CD4-positive, alpha-beta T cell (primary cell): Measurements from ENCODE around the gene COL28A1. TPM values are rescaled to one million over a fixed set of nuclear protein-coding genes. Genes with fewer than 3 reads are reported as not detected.

Experiments
- ATAC-seq: fragments of 200-7000 bp; cut with Tn5 transposase; one replicate; pipeline ENCODE4 v1.10.0; 2022; ENCODE audit warnings: mild to moderate bottlenecking; ENCODE audit not compliant: poor library complexity
- CTCF ChIA-PET: fragments of 350-600 bp; sonication (Branson Sonifier 250); formaldehyde crosslinking; loops from one replicate; lab custom pipeline; 2021; ENCODE audit warnings: antibody characterized with exemption, inconsistent platforms; lab: Charles Lee
- POLR2A ChIA-PET: fragments of 350-600 bp; sonication (Branson Sonifier 250); formaldehyde crosslinking; loops from one replicate; lab custom pipeline; 2021; ENCODE audit warnings: antibody characterized with exemption, inconsistent platforms; lab: Charles Lee
- DNase-seq, 14 experiments: peaks; one replicate each; pipeline ENCODE4 v3.0.0-alpha.2; 2013 to 2020; ENCODE audit warnings: mixed read lengths in 2 of 14
- H3K27ac ChIP-seq, 2 donors: one replicate each; pipeline versions ENCODE4 v1.5.1 to v1.7.0; 2013; ENCODE audit warnings: low read length in 2 of 2, low read depth in 1 of 2, mild to moderate bottlenecking in 1 of 2
- H3K27me3 ChIP-seq, 2 experiments: 1 replicate in 1 of 2; 2 replicates in 1 of 2; pipeline versions ENCODE4 v1.6.1 to v1.7.0; 2013; ENCODE audit warnings: low read length in 2 of 2, control low read depth in 1 of 2, mild to moderate bottlenecking in 1 of 2, moderate library complexity in 1 of 2; ENCODE audit not compliant: insufficient read depth in 2 of 2, control insufficient read depth in 1 of 2
- H3K36me3 ChIP-seq: one replicate; pipeline ENCODE4 v1.6.1; 2013; ENCODE audit warnings: low read length, control low read depth; ENCODE audit not compliant: insufficient read depth
- H3K4me1 ChIP-seq: one replicate; pipeline ENCODE4 v1.6.1; 2013; ENCODE audit warnings: low read length, control low read depth; ENCODE audit not compliant: insufficient read depth
- H3K4me3 ChIP-seq: one replicate; pipeline ENCODE4 v1.5.1; 2013; ENCODE audit warnings: mild to moderate bottlenecking, low read length, moderate library complexity
- H3K9me3 ChIP-seq, 2 experiments: 1 replicate in 1 of 2; 2 replicates in 1 of 2; pipeline versions ENCODE4 v1.6.1 to v1.7.0; 2013; ENCODE audit warnings: low read length in 2 of 2, mild to moderate bottlenecking in 2 of 2, control low read depth in 1 of 2, moderate library complexity in 1 of 2; ENCODE audit not compliant: control insufficient read depth in 1 of 2, insufficient read depth in 1 of 2
- H3K27ac Mint-ChIP-seq: one replicate; pipeline ENCODE4 v1.8.0; 2020; ENCODE audit warnings: mixed read lengths
- H3K27me3 Mint-ChIP-seq: one replicate; pipeline ENCODE4 v1.8.0; 2021; ENCODE audit warnings: mixed read lengths
- H3K36me3 Mint-ChIP-seq: one replicate; pipeline ENCODE4 v1.8.0; 2021; ENCODE audit warnings: low read depth, mixed read lengths
- H3K4me1 Mint-ChIP-seq: one replicate; pipeline ENCODE4 v1.8.0; 2021; ENCODE audit warnings: low read depth, mixed read lengths
- H3K4me3 Mint-ChIP-seq: one replicate; pipeline ENCODE4 v1.8.0; 2020; ENCODE audit warnings: mild to moderate bottlenecking, mixed read lengths
- H3K9me3 Mint-ChIP-seq: one replicate; pipeline ENCODE4 v1.8.0; 2020; ENCODE audit warnings: mixed read lengths
- CTCF ChIP-seq: fragments of 200-600 bp; IDR thresholded peaks from one replicate; pipeline ENCODE4 v1.8.0; 2022; ENCODE audit warnings: antibody characterized with exemption, mild to moderate bottlenecking
- intact Hi-C, 2 experiments: fragments of 100-400 bp; cut with DNase I in 1 of 2; cut with micrococcal nuclease in 1 of 2; formaldehyde crosslinking; loops; one replicate each; pipeline versions ENCODE4 v1.15.1 to v1.9.0; 2023 to 2025; cut with DNase I, micrococcal nuclease
- total RNA-seq, 174 experiments: library from RNA in 2 of 174; stranded (reverse) in 2 of 174; gene quantifications; one replicate each; pipeline ENCODE4 v1.2.3 and lab custom pipeline; 2021 to 2026

The COL28A1 gene
- total RNA-seq, 2 experiments from 2014 or later = 0.22 TPM; not detected in 1

GRCh38 chr7:7486362-7486761 is 49.3 kb downstream of the COL28A1 start:
- Histone ChIP-seq H3K27ac (no peak overlapping the region), H3K4me1 (no peaks in the 10 kb centered on the region), H3K27me3 (no peaks in the 10 kb centered on the region), H3K9me3 (peaks cover 7 to 9% of the 10 kb centered on the region in 2 experiments), H3K36me3 (no peaks in the 10 kb centered on the region), H3K4me3 (no peak overlapping the region)
- Mint-ChIP-seq H3K4me3 (no peak overlapping the region), H3K4me1 (no peaks in the 10 kb centered on the region), H3K36me3 (no peaks in the 10 kb centered on the region), H3K27ac (no peak overlapping the region), H3K27me3 (peaks cover 11% of the 10 kb centered on the region), H3K9me3 (peaks cover 8% of the 10 kb centered on the region)
- intact Hi-C loops = no loop called here
- CTCF ChIA-PET = no interaction called here
- POLR2A ChIA-PET = no interaction called here
- no peak for TF ChIP-seq CTCF
- DNase-seq = no peak
- no peak for ATAC-seq

GRCh38 chr7:7484072-7484471 is 51.6 kb downstream of the COL28A1 start:
- POLR2A ChIA-PET = no interaction called here
- H3K4me1 ChIP-seq = no peaks in the 10 kb centered on the region
- Mint-ChIP-seq H3K9me3 (peaks cover 8% of the 10 kb centered on the region), H3K4me3 (no peak overlapping the region), H3K27me3 (peaks cover 11% of the 10 kb centered on the region), H3K36me3 (no peaks in the 10 kb centered on the region), H3K27ac (no peak overlapping the region), H3K4me1 (no peaks in the 10 kb centered on the region)
- H3K9me3 ChIP-seq = peaks cover 7 to 9% of the 10 kb centered on the region in 2 experiments
- intact Hi-C loops = no loop called here
- H3K36me3 ChIP-seq = no peaks in the 10 kb centered on the region
- no peak for ATAC-seq
- no peak for TF ChIP-seq CTCF
- DNase-seq = no peak
- CTCF ChIA-PET = interaction anchor here (0.9 kb wide), 1 partner anchor 20 kb away, joined by 3 read pairs; no protein-coding TSS in a partner anchor
- H3K27ac ChIP-seq = no peak overlapping the region
- no peaks in the 10 kb centered on the region for H3K27me3 ChIP-seq
- no peak overlapping the region for H3K4me3 ChIP-seq

GRCh38 chr7:7481802-7482201 is 53.9 kb downstream of the COL28A1 start:
- no peak overlapping the region for H3K27ac ChIP-seq
- no peaks in the 10 kb centered on the region for H3K27me3 ChIP-seq
- peaks cover 7% of the 10 kb centered on the region for H3K9me3 Mint-ChIP-seq
- H3K27me3 Mint-ChIP-seq = peaks cover 4% of the 10 kb centered on the region
- H3K27ac Mint-ChIP-seq = no peak overlapping the region
- H3K4me3 Mint-ChIP-seq = no peak overlapping the region
- TF ChIP-seq CTCF = no peak
- no peak for ATAC-seq
- H3K36me3 ChIP-seq = no peaks in the 10 kb centered on the region
- CTCF ChIA-PET = no interaction called here
- no peak for DNase-seq
- no peaks in the 10 kb centered on the region for H3K4me1 Mint-ChIP-seq
- no peak overlapping the region for H3K4me3 ChIP-seq
- intact Hi-C loops = no loop called here
- no peaks in the 10 kb centered on the region for H3K4me1 ChIP-seq
- H3K9me3 ChIP-seq = peaks cover 5 to 11% of the 10 kb centered on the region in 2 experiments
- POLR2A ChIA-PET = no interaction called here
- no peaks in the 10 kb centered on the region for H3K36me3 Mint-ChIP-seq
